Osteocyte (in vitro differentiated cells): ENCODE data around the gene PLEKHA1. TPM values are rescaled to one million over a fixed set of nuclear protein-coding genes. Genes with fewer than 3 reads are reported as not detected.

Source experiments
- DNase-seq: peaks from one replicate; pipeline ENCODE4 v3.0.0; 2021; ENCODE audit warnings: mixed read lengths; ENCODE audit not compliant: unreplicated experiment; ENCODE audit errors: extremely low spot score
- H3K27ac Mint-ChIP-seq: one replicate; pipeline ENCODE4 v1.8.0; 2021; ENCODE audit warnings: mild to moderate bottlenecking, mixed read lengths; ENCODE audit not compliant: unreplicated experiment
- H3K27me3 Mint-ChIP-seq: one replicate; pipeline ENCODE4 v1.8.0; 2021; ENCODE audit warnings: mixed read lengths; ENCODE audit not compliant: unreplicated experiment
- H3K36me3 Mint-ChIP-seq: one replicate; pipeline ENCODE4 v1.8.0; 2021; ENCODE audit warnings: mixed read lengths; ENCODE audit not compliant: unreplicated experiment
- H3K4me1 Mint-ChIP-seq: one replicate; pipeline ENCODE4 v1.8.0; 2021; ENCODE audit warnings: mixed read lengths; ENCODE audit not compliant: unreplicated experiment
- H3K4me3 Mint-ChIP-seq: one replicate; pipeline ENCODE4 v1.8.0; 2021; ENCODE audit warnings: mild to moderate bottlenecking, moderate library complexity, mixed read lengths; ENCODE audit not compliant: unreplicated experiment
- H3K9me3 Mint-ChIP-seq: one replicate; pipeline ENCODE4 v1.8.0; 2021; ENCODE audit warnings: mixed read lengths; ENCODE audit not compliant: unreplicated experiment
- CTCF ChIP-seq: fragments of 200-600 bp; sonication (generic); IDR thresholded peaks from 2 replicates; pipeline ENCODE4 v1.5.0; 2021; ENCODE audit warnings: antibody characterized with exemption, mild to moderate bottlenecking, moderate library complexity
- total RNA-seq: library from RNA; stranded (reverse); gene quantifications from 2 replicates; pipeline ENCODE4 v1.2.1, GENCODE V29; 2021

Gene PLEKHA1
- total RNA-seq, 1 donor from 2014 or later: 62.8 TPM

GRCh38 chr10:122462533-122463465 is 88.3 kb downstream of the PLEKHA1 start:
- Mint-ChIP-seq H3K27ac (peak overlapping the region; percentile 88), H3K9me3 (no peaks in the 10 kb centered on the region), H3K4me3 (peak overlapping the region; percentile 90), H3K4me1 (peaks cover 72% of the 10 kb centered on the region), H3K27me3 (no peaks in the 10 kb centered on the region), H3K36me3 (peaks cover 26% of the 10 kb centered on the region)
- DNase-seq: peak; percentile 75
- TF ChIP-seq CTCF: no peak

- peaks cover 27% of the 10 kb centered on the region for H3K36me3 Mint-ChIP-seq
- no peak for TF ChIP-seq CTCF
- peak; percentile 74 for DNase-seq
- no peaks in the 10 kb centered on the region for H3K9me3 Mint-ChIP-seq
- peaks cover 79% of the 10 kb centered on the region for H3K4me1 Mint-ChIP-seq
- H3K27me3 Mint-ChIP-seq: no peaks in the 10 kb centered on the region
- H3K27ac Mint-ChIP-seq: peak overlapping the region; percentile 88
- peak overlapping the region; percentile 90 for H3K4me3 Mint-ChIP-seq
These were observed 89.2 kb downstream of the PLEKHA1 start for GRCh38 chr10:122463466-122464249.

GRCh38 chr10:122464250-122464510 is 89.7 kb downstream of the PLEKHA1 start:
- peaks cover 27% of the 10 kb centered on the region for H3K36me3 Mint-ChIP-seq
- peak overlapping the region; percentile 32 for H3K27ac Mint-ChIP-seq
- H3K4me1 Mint-ChIP-seq: peaks cover 81% of the 10 kb centered on the region
- TF ChIP-seq CTCF: no peak
- H3K27me3 Mint-ChIP-seq: no peaks in the 10 kb centered on the region
- H3K9me3 Mint-ChIP-seq: no peaks in the 10 kb centered on the region
- no peak for DNase-seq
- peak overlapping the region; percentile 90 for H3K4me3 Mint-ChIP-seq

- peak overlapping the region; percentile 32 for H3K27ac Mint-ChIP-seq
- H3K27me3 Mint-ChIP-seq: no peaks in the 10 kb centered on the region
- peak overlapping the region; percentile 90 for H3K4me3 Mint-ChIP-seq
These were observed 90.1 kb downstream of the PLEKHA1 start for GRCh38 chr10:122464586-122464985.

More at GRCh38 chr10:122464586-122464985, 90.1 kb downstream of the PLEKHA1 start:
- Mint-ChIP-seq H3K4me1 (peaks cover 81% of the 10 kb centered on the region), H3K9me3 (no peaks in the 10 kb centered on the region), H3K36me3 (peaks cover 27% of the 10 kb centered on the region)
- peak; percentile 68 for DNase-seq
- no peak for TF ChIP-seq CTCF
